Heart left ventricle (tissue), 13 donors: Measurements from ENCODE around the gene TTR.

Experiments
- POLR2A ChIP-seq, 2 donors: fragments of 450-650 bp; IDR thresholded peaks; one replicate each; pipeline ENCODE4 v1.6.1; 2017; ENCODE audit warnings: antibody characterized with exemption in 2 of 2, mild to moderate bottlenecking in 2 of 2, moderate library complexity in 2 of 2
- TF ChIP-seq, protein P1 (sequence below), 12 donors: fragments of 200-600 bp; sonication (generic) in 4 of 12; IDR thresholded peaks; one replicate each; pipeline versions ENCODE4 v1.5.0 to v1.8.0; 2018 to 2022; ENCODE audit warnings: antibody characterized with exemption in 12 of 12, mild to moderate bottlenecking in 5 of 12
- donor health status: ischemic (EF 13 %, LVEDD 7.1; RV severe dilation, severe dysfunction).
- donor health status: DM: no; HTN: yes; CAD: no.
- donor health status: DM: no; HTN: no; CAD: no.
- donor health status: ischemic (EF 25% LVEDD 6.9; RV normal size, moderate dysfunction).
- donor health status: ischemic (EF 25% LVEDD 5.7; RV mildly dilated, moderate dysfunction).
- donor health status: ischemic (EF 35%, LVEDD 5.7; RV mildly dilated, moderate dysfunction).
- donor health status: nonischemic (EF 11% LVEDD 7.7; RV severe dilation, severe dysfunction).
- donor health status: DM: yes; HTN: yes; CAD: no.
- donor health status: PGD.
- donor health status: ischemic (EF 29% LVEDD 5.4; RV normal size, mild dysfunction).
- donor health status: nonischemic (EF 23%, LVEDD 6.1; RV moderate dilation, normal function).

- no peak for TF ChIP-seq POLR2A (IDR thresholded peaks at IDR 0.05)
- TF ChIP-seq, protein P1, sequence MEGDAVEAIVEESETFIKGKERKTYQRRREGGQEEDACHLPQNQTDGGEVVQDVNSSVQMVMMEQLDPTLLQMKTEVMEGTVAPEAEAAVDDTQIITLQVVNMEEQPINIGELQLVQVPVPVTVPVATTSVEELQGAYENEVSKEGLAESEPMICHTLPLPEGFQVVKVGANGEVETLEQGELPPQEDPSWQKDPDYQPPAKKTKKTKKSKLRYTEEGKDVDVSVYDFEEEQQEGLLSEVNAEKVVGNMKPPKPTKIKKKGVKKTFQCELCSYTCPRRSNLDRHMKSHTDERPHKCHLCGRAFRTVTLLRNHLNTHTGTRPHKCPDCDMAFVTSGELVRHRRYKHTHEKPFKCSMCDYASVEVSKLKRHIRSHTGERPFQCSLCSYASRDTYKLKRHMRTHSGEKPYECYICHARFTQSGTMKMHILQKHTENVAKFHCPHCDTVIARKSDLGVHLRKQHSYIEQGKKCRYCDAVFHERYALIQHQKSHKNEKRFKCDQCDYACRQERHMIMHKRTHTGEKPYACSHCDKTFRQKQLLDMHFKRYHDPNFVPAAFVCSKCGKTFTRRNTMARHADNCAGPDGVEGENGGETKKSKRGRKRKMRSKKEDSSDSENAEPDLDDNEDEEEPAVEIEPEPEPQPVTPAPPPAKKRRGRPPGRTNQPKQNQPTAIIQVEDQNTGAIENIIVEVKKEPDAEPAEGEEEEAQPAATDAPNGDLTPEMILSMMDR (IDR thresholded peaks at IDR 0.05) = no peak
These were observed 27.6 kb downstream of the TTR start for GRCh38 chr18:31619291-31619690.
